ENCODE data around the gene LPP. TPM values are rescaled to one million over a fixed set of nuclear protein-coding genes. Genes with fewer than 3 reads are reported as not detected.

Gene LPP
- total and polyA plus RNA-seq, 9 of the 15 experiments (the other 6 are each of a cell fraction or from before 2014, with no cell fraction given) = 0.07 to 0.18 TPM; not detected in 7

DNA sequence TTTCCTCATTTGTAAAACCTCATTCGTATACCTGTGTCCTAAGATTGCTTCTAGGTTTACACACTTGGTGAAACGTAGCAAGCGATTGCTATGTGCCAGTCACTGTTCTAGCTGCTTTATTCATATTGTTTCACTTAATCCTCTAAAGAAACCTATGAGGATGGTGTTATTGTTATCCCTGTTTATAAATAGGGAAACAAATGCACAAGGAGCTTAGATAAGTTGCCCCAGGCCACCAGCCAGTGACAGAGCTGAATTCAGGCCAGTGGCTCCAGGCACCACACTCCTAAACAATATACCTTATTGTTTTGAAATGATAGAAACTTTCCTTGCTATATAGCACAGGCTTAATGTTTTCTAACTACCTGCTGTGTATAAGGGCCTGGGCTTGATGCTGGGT is 44.0 kb downstream of the LPP start (continued):
- TF ChIP-seq MEIS2 (IDR thresholded peaks at IDR 0.05; ENCODE audit: partially characterized antibody) (no peak), IFI16 (CRISPR knock-in tag; IDR thresholded peaks at IDR 0.05) (no peak), SRSF7 (optimal IDR thresholded peaks at IDR 0.05; ENCODE audit: low read depth, low read length) (no peak), HOXB6 (CRISPR knock-in tag; IDR thresholded peaks at IDR 0.05; ENCODE audit: borderline replicate concordance) (no peak), CHD1 (IDR thresholded peaks at IDR 0.05; ENCODE audit: low read length) (no peak)
- TF ChIP-seq, protein P1, sequence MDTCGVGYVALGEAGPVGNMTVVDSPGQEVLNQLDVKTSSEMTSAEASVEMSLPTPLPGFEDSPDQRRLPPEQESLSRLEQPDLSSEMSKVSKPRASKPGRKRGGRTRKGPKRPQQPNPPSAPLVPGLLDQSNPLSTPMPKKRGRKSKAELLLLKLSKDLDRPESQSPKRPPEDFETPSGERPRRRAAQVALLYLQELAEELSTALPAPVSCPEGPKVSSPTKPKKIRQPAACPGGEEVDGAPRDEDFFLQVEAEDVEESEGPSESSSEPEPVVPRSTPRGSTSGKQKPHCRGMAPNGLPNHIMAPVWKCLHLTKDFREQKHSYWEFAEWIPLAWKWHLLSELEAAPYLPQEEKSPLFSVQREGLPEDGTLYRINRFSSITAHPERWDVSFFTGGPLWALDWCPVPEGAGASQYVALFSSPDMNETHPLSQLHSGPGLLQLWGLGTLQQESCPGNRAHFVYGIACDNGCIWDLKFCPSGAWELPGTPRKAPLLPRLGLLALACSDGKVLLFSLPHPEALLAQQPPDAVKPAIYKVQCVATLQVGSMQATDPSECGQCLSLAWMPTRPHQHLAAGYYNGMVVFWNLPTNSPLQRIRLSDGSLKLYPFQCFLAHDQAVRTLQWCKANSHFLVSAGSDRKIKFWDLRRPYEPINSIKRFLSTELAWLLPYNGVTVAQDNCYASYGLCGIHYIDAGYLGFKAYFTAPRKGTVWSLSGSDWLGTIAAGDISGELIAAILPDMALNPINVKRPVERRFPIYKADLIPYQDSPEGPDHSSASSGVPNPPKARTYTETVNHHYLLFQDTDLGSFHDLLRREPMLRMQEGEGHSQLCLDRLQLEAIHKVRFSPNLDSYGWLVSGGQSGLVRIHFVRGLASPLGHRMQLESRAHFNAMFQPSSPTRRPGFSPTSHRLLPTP (IDR thresholded peaks at IDR 0.05; ENCODE audit: borderline replicate concordance, extremely low read depth, insufficient read length) = no peak

DNA sequence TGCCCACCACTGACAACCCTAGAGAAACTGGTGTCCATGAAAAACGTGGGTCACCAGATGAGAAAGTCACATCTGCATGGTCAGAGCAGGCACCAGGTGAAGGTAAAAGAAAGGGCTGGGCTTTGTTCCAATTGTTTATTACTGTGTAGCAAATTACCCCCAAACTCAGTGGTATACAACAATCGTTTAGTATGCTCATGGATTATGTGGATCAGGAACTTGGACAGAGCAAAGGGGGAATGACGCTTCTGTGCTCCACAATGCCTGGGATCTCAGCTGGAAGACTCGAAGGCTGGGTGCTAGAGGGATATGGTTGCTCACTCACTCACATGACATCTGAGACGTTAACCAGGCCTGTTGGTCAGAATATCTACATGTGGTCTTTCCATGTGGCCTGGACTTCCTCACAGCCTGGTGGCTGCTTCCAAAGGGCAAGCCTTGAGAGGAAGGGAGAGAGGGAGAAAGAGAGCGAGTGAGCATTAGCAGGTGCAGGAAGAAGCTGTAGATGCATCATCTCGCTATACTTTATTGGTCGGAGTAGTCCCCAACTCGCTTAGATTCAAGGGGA is 44.9 kb downstream of the LPP start:
- DNase-seq (ENCODE audit: extremely low read depth in 1 of 4, low spot score in 3 of 4) (no peak), ATAC-seq (no peak), FAIRE-seq (no peak)
- ChIA-PET CTCF (ENCODE audit: low intra/inter-chr PET ratio) (no interaction called here), POLR2A (interaction anchor here (0.6 kb wide), 2 partner anchors 16 to 814 kb away, joined by 3 to 5 read pairs; no protein-coding TSS in a partner anchor)
- no peak overlapping the region for H2AFZ ChIP-seq (ENCODE audit: low read depth, low read length)
- no peaks in the 10 kb centered on the region for H3K9me3 ChIP-seq (replicated peaks; ENCODE audit: control insufficient read depth, insufficient read depth, low read depth, low read length)
- no peak overlapping the region for H3K27ac ChIP-seq (ENCODE audit: extremely low read depth, low read depth, low read length)
- no peaks in the 10 kb centered on the region for H3K4me1 ChIP-seq (replicated peaks in 1 of 2; ENCODE audit: control insufficient read depth in 2 of 2, insufficient read depth in 2 of 2, low read length in 2 of 2)
- H3K9ac ChIP-seq (ENCODE audit: insufficient read depth in 1 of 2, low read depth in 2 of 2, low read length in 2 of 2) = no peak overlapping the region
- no peak overlapping the region for H3K4me2 ChIP-seq (ENCODE audit: insufficient read depth, low read length)
- 2% methylated on average over 9 of the region's 9 CpGs for WGBS (ENCODE audit: insufficient coverage, low coverage, missing lambda C conversion rate)
- no peaks in the 10 kb centered on the region for H3K79me2 ChIP-seq (ENCODE audit: control insufficient read depth, insufficient read depth, low read length)
- H3K36me3 ChIP-seq (ENCODE audit: control insufficient read depth, insufficient read depth, low read length) = no peaks in the 10 kb centered on the region
- H3K9me1 ChIP-seq (ENCODE audit: control insufficient read depth, insufficient read depth, low read length) = no peaks in the 10 kb centered on the region
- intact Hi-C loops (cut with micrococcal nuclease) (no loop called here), in situ Hi-C loops (cut with MboI) (no loop called here)
- H4K20me1 ChIP-seq (replicated peaks; ENCODE audit: control insufficient read depth, insufficient read depth, low read length) = no peaks in the 10 kb centered on the region
- BruUV-seq (replicated peaks) = no TSS peak
- H3K4me3 ChIP-seq = no peak overlapping the region
- H3K27me3 ChIP-seq (ENCODE audit: control insufficient read depth in 2 of 2, insufficient read depth in 2 of 2, low read length in 2 of 2) = no peaks in the 10 kb centered on the region; a peak in 1 of 5 replicates
- TF ChIP-seq, protein P2, sequence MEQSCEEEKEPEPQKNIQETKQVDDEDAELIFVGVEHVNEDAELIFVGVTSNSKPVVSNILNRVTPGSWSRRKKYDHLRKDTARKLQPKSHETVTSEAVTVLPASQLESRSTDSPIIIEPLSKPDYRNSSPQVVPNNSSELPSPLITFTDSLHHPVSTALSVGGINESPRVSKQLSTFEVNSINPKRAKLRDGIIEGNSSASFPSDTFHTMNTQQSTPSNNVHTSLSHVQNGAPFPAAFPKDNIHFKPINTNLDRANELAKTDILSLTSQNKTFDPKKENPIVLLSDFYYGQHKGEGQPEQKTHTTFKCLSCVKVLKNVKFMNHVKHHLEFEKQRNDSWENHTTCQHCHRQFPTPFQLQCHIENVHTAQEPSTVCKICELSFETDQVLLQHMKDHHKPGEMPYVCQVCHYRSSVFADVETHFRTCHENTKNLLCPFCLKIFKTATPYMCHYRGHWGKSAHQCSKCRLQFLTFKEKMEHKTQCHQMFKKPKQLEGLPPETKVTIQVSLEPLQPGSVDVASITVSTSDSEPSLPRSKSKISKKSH (CRISPR knock-in tag; IDR thresholded peaks at IDR 0.05) = no peak
- TF ChIP-seq NFE2L1 (tag; IDR thresholded peaks at IDR 0.05; ENCODE audit: borderline replicate concordance, low read depth) = no peak
- TF ChIP-seq, protein P3, sequence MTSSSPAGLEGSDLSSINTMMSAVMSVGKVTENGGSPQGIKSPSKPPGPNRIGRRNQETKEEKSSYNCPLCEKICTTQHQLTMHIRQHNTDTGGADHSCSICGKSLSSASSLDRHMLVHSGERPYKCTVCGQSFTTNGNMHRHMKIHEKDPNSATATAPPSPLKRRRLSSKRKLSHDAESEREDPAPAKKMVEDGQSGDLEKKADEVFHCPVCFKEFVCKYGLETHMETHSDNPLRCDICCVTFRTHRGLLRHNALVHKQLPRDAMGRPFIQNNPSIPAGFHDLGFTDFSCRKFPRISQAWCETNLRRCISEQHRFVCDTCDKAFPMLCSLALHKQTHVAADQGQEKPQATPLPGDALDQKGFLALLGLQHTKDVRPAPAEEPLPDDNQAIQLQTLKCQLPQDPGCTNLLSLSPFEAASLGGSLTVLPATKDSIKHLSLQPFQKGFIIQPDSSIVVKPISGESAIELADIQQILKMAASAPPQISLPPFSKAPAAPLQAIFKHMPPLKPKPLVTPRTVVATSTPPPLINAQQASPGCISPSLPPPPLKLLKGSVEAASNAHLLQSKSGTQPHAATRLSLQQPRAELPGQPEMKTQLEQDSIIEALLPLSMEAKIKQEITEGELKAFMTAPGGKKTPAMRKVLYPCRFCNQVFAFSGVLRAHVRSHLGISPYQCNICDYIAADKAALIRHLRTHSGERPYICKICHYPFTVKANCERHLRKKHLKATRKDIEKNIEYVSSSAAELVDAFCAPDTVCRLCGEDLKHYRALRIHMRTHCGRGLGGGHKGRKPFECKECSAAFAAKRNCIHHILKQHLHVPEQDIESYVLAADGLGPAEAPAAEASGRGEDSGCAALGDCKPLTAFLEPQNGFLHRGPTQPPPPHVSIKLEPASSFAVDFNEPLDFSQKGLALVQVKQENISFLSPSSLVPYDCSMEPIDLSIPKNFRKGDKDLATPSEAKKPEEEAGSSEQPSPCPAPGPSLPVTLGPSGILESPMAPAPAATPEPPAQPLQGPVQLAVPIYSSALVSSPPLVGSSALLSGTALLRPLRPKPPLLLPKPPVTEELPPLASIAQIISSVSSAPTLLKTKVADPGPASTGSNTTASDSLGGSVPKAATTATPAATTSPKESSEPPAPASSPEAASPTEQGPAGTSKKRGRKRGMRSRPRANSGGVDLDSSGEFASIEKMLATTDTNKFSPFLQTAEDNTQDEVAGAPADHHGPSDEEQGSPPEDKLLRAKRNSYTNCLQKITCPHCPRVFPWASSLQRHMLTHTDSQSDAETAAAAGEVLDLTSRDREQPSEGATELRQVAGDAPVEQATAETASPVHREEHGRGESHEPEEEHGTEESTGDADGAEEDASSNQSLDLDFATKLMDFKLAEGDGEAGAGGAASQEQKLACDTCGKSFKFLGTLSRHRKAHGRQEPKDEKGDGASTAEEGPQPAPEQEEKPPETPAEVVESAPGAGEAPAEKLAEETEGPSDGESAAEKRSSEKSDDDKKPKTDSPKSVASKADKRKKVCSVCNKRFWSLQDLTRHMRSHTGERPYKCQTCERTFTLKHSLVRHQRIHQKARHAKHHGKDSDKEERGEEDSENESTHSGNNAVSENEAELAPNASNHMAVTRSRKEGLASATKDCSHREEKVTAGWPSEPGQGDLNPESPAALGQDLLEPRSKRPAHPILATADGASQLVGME (CRISPR knock-in tag; IDR thresholded peaks at IDR 0.05) = no peak
- no peak for TF ChIP-seq ZFP30 (CRISPR knock-in tag; IDR thresholded peaks at IDR 0.05; ENCODE audit: borderline replicate concordance)

Data from K562 (cell line).